Right forelimb (tissue), 1 donor: ENCODE measurements around the gene TBC1D16.

Source experiments
- DNase-seq: peaks from one replicate; pipeline ENCODE4 v3.0.0-alpha.2; 2018

The TBC1D16 gene

DNA sequence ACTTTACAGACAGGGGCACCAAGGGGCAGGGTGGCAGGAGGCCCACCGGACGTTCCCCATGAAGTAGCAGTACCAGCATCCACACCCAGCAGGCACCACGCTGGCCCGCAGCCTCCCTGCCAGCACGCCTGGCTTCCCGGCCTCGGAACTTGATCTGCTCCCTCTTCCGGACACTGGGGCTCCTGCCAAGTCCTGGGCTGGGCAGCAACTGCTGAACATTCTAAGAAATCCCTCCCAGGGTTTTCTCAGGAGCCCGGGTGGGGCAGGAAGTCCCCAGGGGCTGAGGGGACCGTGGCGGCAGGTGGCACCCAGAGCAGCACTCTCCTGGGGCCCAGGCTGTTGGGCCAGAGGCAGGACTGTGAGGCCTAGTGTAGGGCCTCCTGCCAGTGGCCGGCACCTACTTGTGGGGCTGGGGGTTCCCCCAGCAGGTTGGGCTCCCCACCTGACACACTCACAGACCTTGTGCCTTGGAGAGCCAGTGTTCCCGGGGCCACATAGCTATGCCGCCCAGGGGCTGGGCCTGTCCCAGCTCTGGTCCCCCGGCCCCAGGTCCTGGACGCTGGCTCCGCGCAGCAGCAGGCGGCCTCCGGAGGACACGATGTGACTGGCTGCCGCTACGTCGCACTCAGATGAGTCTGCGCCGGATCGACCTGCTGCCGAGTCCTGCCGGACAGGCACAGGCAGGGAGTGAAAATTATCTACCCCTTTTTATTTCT, 110.3 kb downstream of the TBC1D16 start:
- DNase-seq: peak; percentile 77

DNA sequence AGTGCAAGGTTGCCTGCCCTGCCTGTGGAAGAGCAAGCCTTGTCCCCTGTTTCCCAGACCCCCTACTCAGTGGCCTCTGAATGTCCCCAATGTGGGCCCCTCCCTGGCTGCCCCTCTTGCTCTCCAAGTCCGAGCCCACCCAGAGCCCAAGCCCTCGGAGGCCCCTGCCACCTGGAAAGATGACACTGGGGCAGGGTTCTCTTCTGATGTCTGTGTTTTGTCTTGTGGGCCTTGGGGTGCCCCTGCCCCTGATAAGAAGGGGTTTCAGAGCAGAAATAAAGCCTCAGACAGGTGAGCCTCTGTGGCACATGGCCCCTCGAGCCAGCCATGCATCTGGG, 111.1 kb downstream of the TBC1D16 start:
- DNase-seq: no peak

DNA sequence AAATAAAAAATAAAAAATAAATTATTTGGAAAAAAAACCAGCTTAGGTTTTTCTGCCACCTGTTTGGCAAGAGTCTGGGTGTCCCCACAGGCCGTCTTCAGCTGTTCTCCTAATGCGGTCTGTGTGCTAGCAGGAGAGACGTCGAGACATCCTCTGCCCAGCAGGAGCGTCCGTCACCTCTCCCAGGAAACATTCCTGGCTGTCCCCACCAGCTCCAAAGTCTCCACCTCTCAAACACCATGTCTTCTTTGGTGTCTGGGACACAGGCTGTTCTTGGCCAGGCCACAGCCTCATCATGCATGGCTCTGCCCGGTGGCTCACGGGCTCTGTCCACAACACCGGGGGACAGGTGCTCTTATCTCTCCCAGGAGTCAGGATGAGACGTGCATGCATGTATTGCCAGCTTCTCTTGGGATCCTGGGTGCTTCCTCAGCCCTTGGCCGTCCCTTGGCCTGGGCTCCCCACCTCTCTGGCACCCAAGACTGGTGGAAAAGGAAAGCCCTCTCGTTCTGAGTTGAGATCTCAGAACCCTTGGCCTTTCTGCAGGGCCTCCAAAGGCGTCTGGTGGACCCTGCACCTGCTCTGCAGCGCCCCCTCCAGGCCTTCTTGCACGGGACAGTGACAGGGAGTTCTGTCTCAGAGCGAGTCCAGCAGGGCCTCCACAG, 111.6 kb downstream of the TBC1D16 start:
- no peak for DNase-seq

DNA sequence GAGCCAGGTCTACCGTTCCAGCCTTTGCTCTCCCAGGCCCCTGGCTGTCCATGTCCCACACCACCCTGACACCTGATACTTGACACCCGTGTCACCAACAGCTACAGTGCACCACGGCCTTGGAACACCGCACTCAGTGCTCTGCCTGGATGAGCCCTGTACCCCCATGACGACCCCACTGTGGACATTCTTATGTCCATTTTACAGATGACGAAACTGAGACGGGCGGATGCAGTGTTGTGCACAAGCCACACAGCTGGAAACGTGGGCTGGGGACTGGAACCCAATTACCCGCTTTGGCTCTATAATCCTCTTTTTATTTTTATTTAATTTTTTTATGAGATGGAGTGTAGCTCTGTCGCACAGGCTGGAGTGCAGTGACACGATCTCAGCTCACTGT, 112.9 kb downstream of the TBC1D16 start:
- no peak for DNase-seq

DNA sequence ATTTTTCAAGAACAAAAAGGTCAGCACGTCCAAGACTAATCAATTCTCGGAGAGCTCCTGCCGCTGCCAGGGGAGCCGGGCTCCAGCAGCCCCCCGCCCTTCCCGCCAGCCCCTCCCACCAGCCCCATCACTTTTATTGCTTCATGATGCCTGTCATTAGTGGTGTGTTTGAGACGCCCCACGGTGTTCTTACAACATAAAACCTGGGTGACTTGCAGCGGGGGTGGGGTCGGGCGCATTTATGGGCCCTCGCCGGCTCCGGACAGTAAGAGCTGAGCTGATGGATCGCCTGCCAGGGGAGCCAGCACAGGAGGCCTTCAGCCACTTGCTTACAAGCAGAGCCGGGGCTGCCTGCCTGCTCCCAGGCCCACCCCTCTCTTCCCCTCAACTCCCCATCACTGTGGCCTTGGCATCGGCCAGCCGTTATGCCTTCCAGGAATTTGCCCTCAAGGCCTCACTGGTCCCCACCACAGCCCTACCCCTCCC, 113.5 kb downstream of the TBC1D16 start:
- no peak for DNase-seq

DNA sequence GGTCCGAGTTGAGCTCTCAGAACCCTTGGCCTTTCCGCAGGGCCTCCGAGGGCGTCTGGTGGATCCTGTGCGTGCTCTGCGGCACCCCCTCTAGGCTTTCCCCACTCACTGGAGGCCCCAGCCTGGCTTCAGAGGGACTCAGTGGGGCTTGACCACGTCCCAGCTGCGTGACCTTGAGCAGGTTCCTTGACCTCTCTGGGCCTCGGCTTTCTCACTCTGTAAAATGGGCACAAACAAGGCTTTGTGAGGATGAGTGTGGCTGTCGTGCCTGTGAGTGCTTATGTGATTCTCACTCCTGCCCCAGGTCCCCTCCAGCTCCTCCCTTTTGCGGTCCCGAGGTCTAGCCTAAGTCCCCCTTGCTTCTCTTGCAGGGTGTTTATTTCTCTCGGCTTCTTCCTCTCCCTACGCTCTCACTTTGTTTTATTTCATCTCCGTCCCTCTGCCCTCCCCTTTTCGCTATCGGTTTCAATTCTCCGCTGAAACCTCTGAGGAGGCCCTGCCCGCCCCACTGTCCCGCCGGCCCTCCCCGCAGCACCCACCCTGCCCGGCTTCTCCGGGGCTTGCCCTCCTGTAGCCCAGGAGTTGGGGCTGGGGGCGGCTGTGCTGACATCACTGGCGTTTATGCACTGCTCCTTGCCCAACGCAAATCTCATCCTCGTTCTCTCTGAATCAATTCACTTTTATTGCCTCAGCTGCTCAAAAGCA, 114.1 kb downstream of the TBC1D16 start:
- DNase-seq: no peak

DNA sequence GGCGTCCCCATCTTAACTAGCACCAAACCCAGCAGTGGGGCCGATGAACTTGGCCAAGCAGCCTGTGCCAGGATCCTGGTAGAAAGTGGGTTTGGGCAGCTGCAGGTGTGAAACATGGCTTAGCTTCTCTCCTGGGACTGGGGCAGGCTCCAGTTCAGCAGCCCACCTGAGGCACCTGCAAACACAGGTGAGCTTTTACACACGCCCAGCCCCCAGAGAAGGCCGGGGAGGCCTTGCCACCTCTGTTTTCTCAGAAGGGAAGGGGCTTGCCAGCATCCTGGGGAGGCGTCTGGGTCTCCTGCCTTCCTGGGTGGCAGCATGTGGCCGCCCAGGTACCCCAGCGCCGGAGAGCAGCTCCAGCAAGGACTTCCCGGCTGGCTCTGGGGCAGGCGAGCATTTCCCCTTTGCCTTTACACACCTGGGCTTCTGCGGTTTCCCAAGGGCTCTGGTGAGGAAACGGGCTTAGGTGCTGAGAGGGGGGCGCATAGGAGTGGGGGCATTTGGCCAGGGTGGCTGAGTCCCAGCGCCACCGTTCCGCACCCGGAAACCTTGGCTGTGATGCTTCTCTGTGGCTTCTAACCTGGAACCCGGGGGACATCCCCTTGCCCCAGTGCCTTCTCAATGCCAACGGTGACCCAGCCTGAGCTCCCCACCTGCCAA, 114.8 kb downstream of the TBC1D16 start:
- DNase-seq: no peak

DNA sequence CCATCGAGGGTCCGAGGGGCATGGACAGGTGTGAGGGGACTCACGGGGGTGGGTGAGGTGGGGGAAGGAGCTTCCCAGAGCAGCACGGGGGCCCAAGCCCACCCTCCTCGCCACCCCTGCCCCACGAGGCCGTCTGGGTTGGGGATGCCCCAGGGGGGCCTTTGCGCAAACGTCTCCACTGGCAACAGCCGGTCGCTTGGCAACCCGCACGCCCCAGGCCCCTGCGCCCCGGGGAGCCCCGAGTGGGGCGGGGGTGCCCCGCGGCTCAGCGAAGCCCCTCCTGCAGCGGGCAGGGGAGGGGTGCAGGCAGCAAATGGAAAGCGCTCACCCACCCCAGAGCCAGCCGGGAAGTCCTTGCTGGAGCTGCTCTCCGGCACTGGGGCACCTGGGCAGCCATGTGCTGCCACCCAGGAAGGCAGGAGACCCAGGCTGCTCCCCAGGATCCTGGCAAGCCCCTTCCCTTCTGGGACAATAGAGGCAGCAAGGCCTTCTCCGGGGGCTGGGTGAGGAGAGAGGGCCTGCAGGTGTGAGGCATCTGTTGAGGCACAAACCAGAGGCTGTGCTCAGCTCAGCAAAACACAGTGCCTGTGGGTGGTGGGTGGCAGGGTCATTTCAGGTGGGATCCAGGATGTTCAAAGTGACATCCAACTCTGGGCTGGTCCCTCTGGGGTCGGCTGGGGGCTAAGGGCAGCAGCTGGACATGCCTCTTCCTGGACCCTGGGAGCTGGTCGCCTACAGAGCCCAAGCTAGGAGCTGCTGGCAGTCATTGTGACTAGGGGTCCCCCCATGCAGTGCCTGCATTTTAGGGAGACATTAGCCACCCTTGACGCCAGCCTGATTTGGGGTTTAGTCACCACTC, 115.6 kb downstream of the TBC1D16 start:
- DNase-seq: no peak

DNA sequence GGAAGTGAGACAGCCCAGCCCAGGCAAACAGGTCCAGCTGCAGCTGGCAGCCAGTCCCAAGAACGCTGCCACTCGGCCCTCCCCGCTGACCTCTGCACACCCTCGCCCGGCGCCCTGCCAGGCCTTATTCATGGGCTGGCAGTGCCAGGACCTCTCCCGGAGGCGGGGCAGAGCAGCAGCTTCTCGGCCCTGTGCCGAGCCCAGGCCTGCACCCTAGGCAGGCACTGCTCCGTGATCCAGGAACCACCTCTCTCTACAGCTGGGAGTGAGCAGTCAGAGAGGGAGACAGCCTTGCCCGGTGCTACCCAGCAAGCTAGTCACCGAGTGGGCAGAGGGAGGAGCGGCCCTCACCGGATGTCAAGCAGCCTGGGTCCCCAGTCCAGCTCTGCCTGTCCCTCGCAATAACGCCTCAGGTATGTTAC, 116.5 kb downstream of the TBC1D16 start:
- peak; percentile 86 for DNase-seq

DNA sequence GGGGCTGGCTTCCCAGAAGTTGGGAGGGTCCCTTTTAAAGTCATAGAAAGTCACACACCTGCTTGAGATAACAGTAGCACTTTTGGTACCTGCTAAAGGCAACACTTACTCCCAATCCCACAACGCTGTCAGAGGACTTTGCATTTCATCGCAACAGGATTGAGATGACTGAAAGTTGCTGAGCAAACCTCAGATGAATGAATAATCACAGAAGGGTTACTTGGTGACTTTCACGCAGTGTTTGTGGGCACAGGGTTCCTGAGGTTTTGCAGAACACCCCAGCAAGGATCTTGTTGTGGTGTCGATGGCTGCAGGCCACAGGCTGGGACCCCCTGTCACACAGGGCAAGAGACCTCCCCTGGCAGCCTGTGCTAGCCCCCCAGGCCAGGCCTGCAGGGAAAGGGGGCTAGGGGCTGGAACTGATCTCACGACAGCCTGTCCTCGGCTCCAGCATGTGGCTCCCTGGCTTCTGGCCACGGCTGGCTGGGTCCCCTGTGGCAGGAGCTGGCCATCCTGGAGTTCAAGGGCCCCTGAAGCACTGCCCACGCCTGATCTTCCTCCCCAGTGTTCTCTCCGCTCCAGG, 117.0 kb downstream of the TBC1D16 start:
- no peak for DNase-seq

DNA sequence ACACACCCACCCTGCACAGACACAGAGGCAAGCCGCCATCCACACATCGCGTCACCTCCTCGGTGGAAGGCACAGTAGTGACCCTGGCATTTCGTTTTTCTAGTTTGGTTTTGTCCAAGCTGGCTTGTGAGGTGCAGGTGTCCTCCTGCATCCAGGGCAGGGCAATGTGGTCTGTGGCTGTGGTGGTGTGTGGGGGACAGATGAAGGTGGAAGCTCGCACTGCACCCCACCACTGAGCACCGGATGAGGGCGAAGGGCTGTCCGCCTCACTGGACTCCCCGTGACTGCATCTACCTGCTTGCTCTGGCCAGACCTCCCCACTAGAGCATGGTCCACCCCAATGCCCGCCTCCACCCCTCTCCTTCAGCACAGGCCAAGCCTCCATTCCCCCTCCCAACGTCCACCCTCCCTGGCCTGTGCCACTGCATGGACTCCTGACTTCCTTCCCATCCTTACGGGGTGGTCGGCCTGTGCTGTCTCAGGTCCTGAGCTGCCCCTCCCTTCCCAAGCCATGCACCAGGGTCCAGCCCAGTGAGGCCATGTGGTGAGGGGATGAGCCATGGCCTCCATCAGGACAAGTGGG, 117.7 kb downstream of the TBC1D16 start:
- peak; percentile 33 for DNase-seq

DNA sequence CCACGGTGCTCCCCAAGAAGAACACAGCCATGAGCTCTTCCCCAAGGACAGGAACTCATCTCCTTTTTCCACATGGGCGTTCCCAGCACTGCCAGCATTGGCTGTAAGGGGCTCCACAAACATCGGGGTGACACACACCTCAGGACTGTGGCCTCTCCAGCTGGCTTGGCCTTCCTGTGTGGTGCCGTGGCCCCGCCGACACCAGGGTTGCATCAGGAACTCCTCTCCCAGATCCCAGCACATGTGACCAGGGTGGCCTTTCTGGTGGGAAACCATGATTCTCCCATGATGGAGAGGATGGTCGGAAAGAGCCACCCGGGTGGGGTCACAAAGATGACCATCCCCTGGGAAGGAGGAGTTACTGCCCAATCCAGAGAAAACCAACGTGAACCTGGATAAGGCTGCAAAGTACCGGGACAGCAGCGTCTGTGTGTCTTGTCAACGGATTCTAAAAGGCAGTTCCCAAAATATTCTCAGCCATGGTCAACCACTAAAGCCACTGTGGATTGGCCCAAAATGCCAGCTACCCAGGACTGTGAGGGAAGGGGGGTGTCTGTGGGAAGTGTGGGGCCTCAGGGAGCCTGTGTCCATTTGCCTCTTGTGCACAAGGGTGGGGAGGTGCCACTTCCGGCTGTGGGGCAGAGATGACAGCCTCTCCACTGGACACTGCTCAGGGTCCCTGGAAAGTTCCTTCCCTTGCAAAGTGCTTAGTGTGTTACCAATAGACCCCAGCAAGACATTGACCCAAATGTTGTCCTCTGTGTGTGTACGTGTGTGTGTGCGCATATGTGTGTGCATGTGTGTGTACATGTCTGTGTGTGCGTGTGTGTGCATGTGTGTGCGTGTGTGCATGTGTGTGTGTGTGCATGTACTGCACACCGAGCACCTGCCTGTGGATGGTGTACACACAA, 118.4 kb downstream of the TBC1D16 start:
- peak; percentile 50 for DNase-seq

DNA sequence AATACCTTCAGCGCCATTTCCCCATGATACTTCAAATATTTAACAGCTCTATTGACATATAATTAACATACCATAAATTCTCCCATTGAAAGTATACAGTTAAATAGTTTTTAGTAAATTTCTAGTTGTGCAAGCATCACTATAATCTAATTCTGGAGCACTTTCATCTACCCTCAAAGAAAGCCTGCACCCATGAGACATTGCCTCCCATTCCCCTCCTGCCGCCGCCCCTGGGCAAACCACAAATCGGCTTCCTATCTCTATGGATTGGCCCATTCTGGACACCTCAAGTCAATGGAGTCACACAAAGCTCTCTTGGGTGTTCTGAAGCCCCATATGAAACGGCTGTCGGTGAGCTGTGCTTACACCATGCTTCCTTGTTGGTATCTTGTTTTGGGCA, 119.2 kb downstream of the TBC1D16 start:
- DNase-seq: no peak

DNA sequence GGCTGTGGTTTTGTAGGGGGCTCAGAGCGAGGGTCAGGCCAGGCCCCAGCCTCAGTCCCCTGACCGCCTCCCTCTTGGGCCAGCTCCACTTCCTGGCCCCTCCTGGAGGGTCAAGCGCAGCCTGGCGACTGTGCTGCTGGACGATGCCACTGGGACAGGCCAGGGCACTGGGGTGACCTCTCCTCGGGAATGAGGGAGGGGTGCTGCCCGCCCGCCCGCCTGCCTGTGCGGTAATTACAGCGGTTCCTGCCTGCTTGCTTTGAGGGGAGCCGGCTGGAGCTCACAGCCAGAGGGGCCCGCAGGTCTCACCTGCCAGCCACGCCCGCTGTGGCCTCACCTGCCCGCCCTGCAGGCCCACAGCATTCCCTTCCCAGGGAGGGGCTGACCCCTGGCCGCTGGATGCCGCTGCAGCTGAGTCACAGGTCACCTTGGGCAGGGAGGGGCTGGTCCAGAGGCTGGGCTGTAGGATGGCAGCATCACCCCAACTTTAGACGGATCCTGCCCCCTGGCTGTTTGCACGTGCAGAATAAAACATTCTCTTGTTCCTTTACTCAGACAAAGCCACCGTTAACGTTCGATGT, 119.7 kb downstream of the TBC1D16 start:
- DNase-seq: no peak

DNA sequence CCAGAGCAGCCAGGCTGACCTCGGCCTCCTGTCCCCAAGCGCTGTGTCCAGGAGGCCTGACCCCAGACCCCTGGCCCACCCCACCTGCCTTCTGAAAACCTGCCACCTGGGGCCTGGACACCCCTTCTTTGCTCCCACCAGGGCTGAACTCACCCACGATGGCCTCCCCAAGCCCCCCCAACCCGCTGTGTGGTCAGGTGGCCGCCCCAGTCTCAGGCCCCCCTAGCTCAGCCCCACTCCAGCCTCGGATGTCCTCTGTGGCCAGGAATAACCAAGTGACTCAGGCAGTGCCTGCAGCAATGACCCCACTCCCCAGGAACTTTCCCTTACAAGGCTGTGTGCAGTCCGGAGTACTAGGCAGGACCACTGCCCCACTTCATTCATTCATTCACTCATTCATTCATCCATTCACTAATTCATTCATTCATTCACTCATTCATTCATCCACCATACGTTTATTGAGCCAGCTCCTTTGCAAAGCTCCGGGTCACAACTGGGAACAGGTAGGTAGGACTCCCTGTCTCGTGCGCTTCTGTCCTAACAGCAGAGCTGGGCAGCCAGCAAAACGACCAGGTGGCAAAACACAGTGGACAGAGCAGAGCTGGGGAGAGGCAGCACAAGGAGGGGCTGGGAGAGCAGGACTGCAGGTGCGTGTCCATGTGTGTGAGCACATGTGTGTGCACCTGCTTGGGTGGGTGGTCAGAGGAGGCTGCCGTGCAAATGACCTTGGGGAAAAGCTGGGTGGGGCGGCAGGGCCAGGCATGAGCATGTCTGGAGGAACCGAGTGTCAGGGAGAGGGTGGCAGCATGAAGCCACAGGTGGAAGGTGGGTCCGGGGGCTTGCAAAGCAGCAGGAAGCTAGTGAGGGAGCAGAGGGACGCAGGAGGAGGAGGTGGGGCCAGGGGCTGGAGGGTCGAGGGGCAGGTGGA, 120.6 kb downstream of the TBC1D16 start:
- DNase-seq: no peak

DNA sequence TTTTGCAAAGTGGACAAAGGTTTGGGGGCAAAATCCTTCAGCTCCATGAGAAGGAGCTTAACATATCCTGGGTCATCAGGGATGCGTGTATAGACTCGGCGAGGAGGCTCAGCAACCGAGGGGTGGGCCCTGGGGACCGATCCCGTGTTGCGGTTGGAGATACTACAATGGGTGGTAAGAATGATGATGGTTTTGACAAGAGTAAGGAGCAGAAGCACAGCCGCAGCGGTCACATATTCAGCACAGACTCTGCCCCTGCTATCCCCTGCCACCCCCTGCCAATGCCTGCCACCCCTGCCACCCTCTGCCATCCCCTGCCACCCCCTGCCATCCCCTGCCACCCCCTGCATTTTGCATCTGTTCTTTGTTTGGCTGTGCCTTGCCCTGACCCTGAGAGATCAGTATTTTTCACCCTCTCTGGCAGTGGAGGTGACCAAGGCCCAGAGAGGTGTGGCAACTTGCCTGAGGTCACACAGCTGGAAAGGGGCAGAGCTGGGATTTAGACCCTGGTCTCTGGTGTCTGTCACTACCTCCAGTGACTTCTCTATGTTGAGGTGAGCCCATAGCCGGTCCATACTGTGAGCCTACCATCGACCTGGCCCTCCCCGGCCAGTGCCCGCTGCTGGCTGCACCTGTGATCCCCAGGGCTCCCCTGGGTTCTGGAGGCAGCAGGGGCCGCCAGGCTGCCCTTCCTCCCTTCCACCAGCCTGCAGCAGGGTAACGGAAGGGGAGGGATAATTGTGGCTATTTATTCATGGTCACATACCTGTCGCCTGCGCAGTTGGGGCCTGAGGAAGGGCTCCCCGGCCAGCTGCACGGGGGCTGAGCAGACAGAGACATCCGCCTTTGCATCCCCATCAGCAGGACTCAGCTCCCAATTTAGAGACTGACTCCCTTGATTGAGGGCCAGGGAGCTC, 121.5 kb downstream of the TBC1D16 start:
- no peak for DNase-seq

DNA sequence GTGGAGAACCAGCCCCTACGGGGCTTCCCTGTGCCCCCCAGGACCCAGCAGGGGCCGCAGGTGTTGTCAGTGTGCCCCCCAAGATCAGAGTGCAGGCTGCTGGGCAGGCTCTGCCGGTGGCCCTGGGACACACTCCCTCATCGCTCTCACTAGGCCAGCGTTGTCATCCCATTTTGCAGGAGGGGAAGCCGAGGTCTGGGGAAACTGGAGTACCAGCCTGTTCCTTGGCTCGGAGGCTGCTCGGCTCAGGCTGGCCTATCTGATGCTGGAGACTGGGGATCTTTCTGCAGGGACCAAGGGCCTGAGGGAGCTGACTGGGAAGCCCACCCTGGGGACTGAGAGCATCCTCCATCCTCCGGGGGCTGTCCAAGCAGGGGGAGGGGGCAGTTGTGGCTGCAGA, 122.2 kb downstream of the TBC1D16 start:
- no peak for DNase-seq
